Ovary (tissue), 9 donors: ENCODE measurements around the gene SNX25. TPM values are rescaled to one million over a fixed set of nuclear protein-coding genes. Genes with fewer than 3 reads are reported as not detected.
"Not testable (repeated sequence)": the region's sequence is repeated elsewhere in the genome, so short reads cannot be mapped to it uniquely, and the experiment has no call there.

Experiments
- DNase-seq, 5 donors: peaks; one replicate each; pipeline ENCODE4 v3.0.0-alpha.2; 2019 to 2020
- H3K27ac ChIP-seq, 2 donors: fragments of 200-600 bp; one replicate each; pipeline versions ENCODE4 v1.5.1 to v1.8.0; 2019 to 2022
- H3K27me3 ChIP-seq: fragments of 200-600 bp; one replicate; pipeline ENCODE4 v1.8.0; 2022
- H3K36me3 ChIP-seq: fragments of 200-600 bp; sonication (generic); one replicate; pipeline ENCODE4 v1.5.1; 2019
- H3K4me1 ChIP-seq: one replicate; pipeline ENCODE4 v1.8.1; 2013; ENCODE audit warnings: mild to moderate bottlenecking, moderate library complexity; ENCODE audit not compliant: insufficient read depth
- H3K4me3 ChIP-seq: fragments of 200-600 bp; sonication (generic); one replicate; pipeline ENCODE4 v1.5.1; 2017
- H3K9me3 ChIP-seq, 2 donors: fragments of 200-600 bp in 1 of 2; sonication (generic) in 1 of 2; one replicate each; pipeline versions ENCODE4 v1.5.1 to v1.8.1; 2013 to 2019; ENCODE audit warnings: mild to moderate bottlenecking in 1 of 2, moderate library complexity in 1 of 2
- EP300 ChIP-seq: sonication (generic); formaldehyde crosslinking; IDR thresholded peaks from one replicate; pipeline ENCODE4 v1.6.1; 2017; ENCODE audit warnings: antibody characterized with exemption
- POLR2A ChIP-seq: fragments of 450-650 bp; IDR thresholded peaks from one replicate; pipeline ENCODE4 v1.6.1; 2017; ENCODE audit warnings: antibody characterized with exemption, mild to moderate bottlenecking, moderate library complexity
- WGBS, 3 donors: extraction: QIAGEN DNeasy Blood & Tissue Kit in 1 of 3; methylation state at CpG; one replicate each; pipeline versions ENCODE4 v1.1.5 to v1.1.7; 2013 to 2017; 5-methylcytosine and 5-hydroxymethylcytosine counted together
- intact Hi-C, 4 donors: fragments of 100-400 bp; cut with DNase I; formaldehyde crosslinking; loops; one replicate each; pipeline versions ENCODE4 v1.11.0 to v1.15.1; 2022 to 2023
- polyA plus RNA-seq, 2 donors: library from polyadenylated mRNA; stranded (reverse); fragments of 200-250 nt in 1 of 2; fragments of 350-450 nt in 1 of 2; fragmentation: Illumina TruSeq in 1 of 2; extraction: RNeasy Lipid Tissue Mini Kit (QIAGEN cat#74804) in 1 of 2; gene quantifications; one replicate each; pipeline ENCODE4 v1.2.3, GENCODE V29; 2013 to 2014
- total RNA-seq, 7 donors: library from RNA; depleted of rRNA in 2 of 7; stranded (reverse); fragments of >200 nt in 2 of 7; fragmentation: NEBNext Ultra II Directional in 3 of 7; extraction: Animal tissue kit (Norgen Biotek cat#: 25700) in 3 of 7; gene quantifications; one replicate each; pipeline versions ENCODE4 v1.1.0 to v1.2.4, GENCODE V29; 2016 to 2023
- TF ChIP-seq, protein P1 (sequence below), 3 donors: fragments of 450-650 bp in 2 of 3; fragments of 200-600 bp in 1 of 3; IDR thresholded peaks; one replicate each; pipeline versions ENCODE4 v1.5.1 to v1.8.0; 2016 to 2022; ENCODE audit warnings: antibody characterized with exemption in 3 of 3, mild to moderate bottlenecking in 1 of 3
- donor health status: DM: no; HTN: no; CAD: no; lungs with moderate emphysema.
- donor health status: DM: no; HTN: no; CAD: no.
- donor health status: Bipolar disorder and iron deficiency.
- donor health status: DM: yes; HTN: yes; CAD: no.
- donor health status: DM: no; HTN: no; CAD: no.
- donor health status: DM: yes; HTN: yes; CAD: no.

Gene SNX25
- total and polyA plus RNA-seq, 9 donors, result 7.9 to 28.4 (median 19.1) TPM

DNA sequence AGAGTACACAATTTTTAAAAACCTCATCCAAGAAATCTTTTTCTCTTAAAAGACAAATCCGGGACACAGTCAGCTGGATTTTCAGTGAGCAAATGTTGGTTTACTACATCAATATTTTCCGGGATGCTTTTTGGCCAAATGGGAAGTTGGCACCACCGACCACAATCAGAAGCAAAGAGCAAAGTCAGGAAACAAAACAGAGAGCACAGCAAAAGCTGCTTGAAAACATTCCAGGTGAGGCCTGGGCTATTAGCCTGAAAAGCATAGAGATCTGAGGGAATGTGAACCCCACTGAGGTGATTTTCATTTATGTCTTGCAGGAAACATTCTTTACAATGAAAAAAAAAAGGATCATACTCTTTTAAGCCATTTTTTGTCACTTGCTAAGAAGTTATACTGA is 152.5 kb downstream of the SNX25 start:
- intact Hi-C loops, result no loop called here
- 26 to 65% (median 40%) methylated on average over 3 of the region's 3 CpGs for WGBS, 3 donors
- H3K27ac ChIP-seq, result no peak overlapping the region

DNA sequence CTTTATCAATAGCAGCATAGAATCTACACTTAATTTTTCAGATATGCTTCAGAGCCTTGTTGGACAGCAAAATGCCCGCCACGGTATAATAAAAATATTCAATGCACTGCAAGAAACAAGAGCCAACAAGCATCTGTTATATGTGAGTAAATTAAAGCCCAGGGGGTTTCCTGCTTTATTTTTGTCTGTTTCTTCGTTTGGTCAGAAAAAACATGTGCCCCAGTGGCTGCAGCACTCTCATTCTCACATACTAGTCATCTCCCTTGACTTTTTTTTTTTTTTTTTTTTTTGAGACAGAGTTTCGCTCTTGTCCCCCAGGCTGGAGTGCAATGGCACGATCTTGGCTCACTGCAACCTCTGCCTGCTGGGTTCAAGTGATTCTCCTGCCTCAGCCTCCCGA is 153.2 kb downstream of the SNX25 start:
- H3K36me3 ChIP-seq, H3K27ac ChIP-seq, intact Hi-C loops, H3K4me1 ChIP-seq, H3K9me3 ChIP-seq, H3K4me3 ChIP-seq, H3K27me3 ChIP-seq, DNase-seq: not testable (repeated sequence)
- 63 to 77% (median 71%) methylated on average over 6 of the region's 6 CpGs for WGBS, 3 donors

More for the DNA sequence above, 152.5 kb downstream of the SNX25 start:
- H3K27me3 ChIP-seq, result no peaks in the 10 kb centered on the region
- no peak overlapping the region for H3K4me3 ChIP-seq
- H3K4me1 ChIP-seq, result no peaks in the 10 kb centered on the region
- H3K36me3 ChIP-seq, result no peaks in the 10 kb centered on the region
- DNase-seq, result no peak
- no peak for TF ChIP-seq EP300
- TF ChIP-seq, protein P1, sequence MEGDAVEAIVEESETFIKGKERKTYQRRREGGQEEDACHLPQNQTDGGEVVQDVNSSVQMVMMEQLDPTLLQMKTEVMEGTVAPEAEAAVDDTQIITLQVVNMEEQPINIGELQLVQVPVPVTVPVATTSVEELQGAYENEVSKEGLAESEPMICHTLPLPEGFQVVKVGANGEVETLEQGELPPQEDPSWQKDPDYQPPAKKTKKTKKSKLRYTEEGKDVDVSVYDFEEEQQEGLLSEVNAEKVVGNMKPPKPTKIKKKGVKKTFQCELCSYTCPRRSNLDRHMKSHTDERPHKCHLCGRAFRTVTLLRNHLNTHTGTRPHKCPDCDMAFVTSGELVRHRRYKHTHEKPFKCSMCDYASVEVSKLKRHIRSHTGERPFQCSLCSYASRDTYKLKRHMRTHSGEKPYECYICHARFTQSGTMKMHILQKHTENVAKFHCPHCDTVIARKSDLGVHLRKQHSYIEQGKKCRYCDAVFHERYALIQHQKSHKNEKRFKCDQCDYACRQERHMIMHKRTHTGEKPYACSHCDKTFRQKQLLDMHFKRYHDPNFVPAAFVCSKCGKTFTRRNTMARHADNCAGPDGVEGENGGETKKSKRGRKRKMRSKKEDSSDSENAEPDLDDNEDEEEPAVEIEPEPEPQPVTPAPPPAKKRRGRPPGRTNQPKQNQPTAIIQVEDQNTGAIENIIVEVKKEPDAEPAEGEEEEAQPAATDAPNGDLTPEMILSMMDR (IDR thresholded peaks at IDR 0.05), result no peak
- TF ChIP-seq POLR2A, result no peak
- H3K9me3 ChIP-seq, result no peaks in the 10 kb centered on the region

DNA sequence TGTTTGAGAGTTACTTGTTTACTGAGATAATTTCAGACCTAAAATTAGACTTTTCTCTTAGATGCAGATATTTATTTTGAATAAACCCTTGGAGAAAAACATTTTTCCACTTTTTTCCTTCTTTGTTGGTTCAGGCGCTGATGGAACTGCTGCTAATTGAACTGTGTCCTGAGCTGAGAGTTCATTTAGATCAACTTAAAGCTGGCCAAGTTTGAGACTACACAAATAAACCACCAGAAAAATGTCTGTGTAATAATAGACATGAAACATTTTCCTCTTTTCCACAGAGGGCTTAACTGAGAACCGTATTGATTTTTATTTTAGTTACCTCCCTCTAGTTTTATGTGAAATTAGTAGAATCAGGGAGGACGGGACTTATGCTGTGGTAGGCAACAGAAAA is 153.9 kb downstream of the SNX25 start:
- no peak for TF ChIP-seq EP300
- TF ChIP-seq POLR2A, result no peak
- TF ChIP-seq, protein P1 (IDR thresholded peaks at IDR 0.05), result no peak
- Histone ChIP-seq H3K27ac (no peak overlapping the region), H3K4me1 (no peaks in the 10 kb centered on the region), H3K27me3 (no peaks in the 10 kb centered on the region), H3K9me3 (no peaks in the 10 kb centered on the region), H3K4me3 (no peak overlapping the region), H3K36me3 (no peaks in the 10 kb centered on the region)
- no peak for DNase-seq
- WGBS, 3 donors, result 60 to 70% (median 62%) methylated on average over 3 of the region's 3 CpGs
- intact Hi-C loops, result no loop called here

DNA sequence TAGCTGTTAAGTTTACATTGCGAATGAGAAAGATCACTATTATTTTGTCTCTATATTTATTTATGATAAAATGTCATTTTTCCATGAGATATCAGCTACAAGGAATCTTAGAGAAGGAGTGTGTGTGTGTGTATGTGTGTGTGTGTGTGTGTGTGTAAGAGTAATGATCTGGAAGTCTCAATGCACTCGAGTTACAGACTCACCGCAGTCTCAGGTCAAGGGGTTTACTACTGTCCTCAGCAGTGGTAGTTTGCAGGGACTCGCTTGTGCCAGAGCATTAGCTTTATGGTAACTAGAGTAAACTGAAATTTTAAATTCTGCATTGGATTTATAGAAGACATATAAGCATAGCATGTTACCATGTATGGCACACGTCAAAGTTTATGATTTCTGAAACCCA is 155.5 kb downstream of the SNX25 start:
- no peaks in the 10 kb centered on the region for H3K36me3 ChIP-seq
- no peaks in the 10 kb centered on the region for H3K4me1 ChIP-seq
- intact Hi-C loops, result no loop called here
- no peaks in the 10 kb centered on the region for H3K27me3 ChIP-seq
- TF ChIP-seq POLR2A (no peak), EP300 (no peak)
- TF ChIP-seq, protein P1 (IDR thresholded peaks at IDR 0.05), result no peak
- no peak overlapping the region for H3K27ac ChIP-seq
- H3K9me3 ChIP-seq, result no peaks in the 10 kb centered on the region
- DNase-seq, result no peak
- H3K4me3 ChIP-seq, result no peak overlapping the region
- 96 to 98% (median 97%) methylated on average over 5 of the region's 5 CpGs for WGBS, 3 donors

DNA sequence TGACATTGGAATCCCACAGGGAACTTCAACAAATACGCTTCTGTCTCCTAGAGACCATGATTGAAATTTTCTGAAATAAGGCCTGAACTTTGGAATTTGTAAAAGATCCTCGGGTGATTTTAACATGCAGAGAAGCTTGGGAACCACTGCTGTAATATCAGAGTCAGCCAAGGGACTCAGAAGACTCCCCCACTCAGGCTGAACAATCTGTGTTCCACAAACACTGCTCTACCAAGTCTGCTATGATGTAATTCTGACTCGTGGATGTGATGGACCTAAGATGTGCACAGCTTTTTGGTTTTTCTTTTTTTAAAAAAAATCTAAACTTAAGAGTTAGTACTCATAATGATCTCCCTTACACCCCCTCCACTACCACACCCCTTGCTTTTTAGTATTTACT is 160.3 kb downstream of the SNX25 start:
- Histone ChIP-seq H3K27ac (no peak overlapping the region), H3K9me3 (no peaks in the 10 kb centered on the region), H3K27me3 (no peaks in the 10 kb centered on the region), H3K36me3 (no peaks in the 10 kb centered on the region), H3K4me3 (no peak overlapping the region), H3K4me1 (no peaks in the 10 kb centered on the region)
- no peak for DNase-seq
- TF ChIP-seq EP300 (no peak), POLR2A (no peak)
- TF ChIP-seq, protein P1 (IDR thresholded peaks at IDR 0.05), result no peak
- intact Hi-C loops, result no loop called here
- WGBS, 3 donors, result 33 to 49% (median 48%) methylated on average over 3 of the region's 3 CpGs
